Left colon (tissue), 2 donors: Measurements from ENCODE around the gene HCFC1. TPM values are rescaled to one million over a fixed set of nuclear protein-coding genes. Genes with fewer than 3 reads are reported as not detected.
"Not testable (repeated sequence)": the region's sequence is repeated elsewhere in the genome, so short reads cannot be mapped to it uniquely, and the experiment has no call there.

Experiments
- ATAC-seq: fragments of 200-7000 bp; cut with Tn5 transposase; one replicate; pipeline ENCODE4 v1.9.1; 2020; ENCODE audit warnings: mild to moderate bottlenecking, moderate library complexity
- DNase-seq, 2 donors: peaks; one replicate each; pipeline ENCODE4 v3.0.0-alpha.2; 2020
- intact Hi-C, 2 donors: fragments of 100-400 bp; cut with DNase I in 1 of 2; cut with micrococcal nuclease in 1 of 2; formaldehyde crosslinking; loops; one replicate each; pipeline versions ENCODE4 v1.11.2 to v1.14.0; 2022; cut with DNase I, micrococcal nuclease
- total RNA-seq, 2 donors: library from RNA; stranded (reverse); fragmentation: NEBNext Ultra II Directional; extraction: Animal tissue kit (Norgen Biotek cat#: 25700); gene quantifications; one replicate each; pipeline ENCODE4 v1.2.1, GENCODE V29; 2021
- donor health status: DM: no; HTN: no; CAD: no.
- donor health status: DM: yes; HTN: yes; CAD: no.

Gene HCFC1
- total RNA-seq, 2 donors from 2014 or later, result 31.9 to 47.9 TPM

- intact Hi-C loops, result no loop called here
- ATAC-seq (no peak), DNase-seq (no peak)
These were observed 40.0 kb upstream of the HCFC1 start for GRCh38 chrX:154011376-154012335.

GRCh38 chrX:154010330-154011087 lies 38.9 kb upstream of the HCFC1 start:
- no peak for DNase-seq
- intact Hi-C loops, result no loop called here
- ATAC-seq, result no peak

GRCh38 chrX:154008521-154008920 lies 36.9 kb upstream of the HCFC1 start:
- no peak for ATAC-seq

GRCh38 chrX:154006947-154007346 lies 35.3 kb upstream of the HCFC1 start:
- ATAC-seq, result no peak
- DNase-seq, result no peak
- intact Hi-C loops, result no loop called here

More at GRCh38 chrX:154008521-154008920, 36.9 kb upstream of the HCFC1 start:
- intact Hi-C loops, result no loop called here
- no peak for DNase-seq

GRCh38 chrX:154004315-154004714 lies 32.7 kb upstream of the HCFC1 start:
- no peak for DNase-seq
- intact Hi-C loops, result no loop called here
- no peak for ATAC-seq

- ATAC-seq (peak; percentile 23), DNase-seq (peak in 1 of 2 donors; percentile 53)
- intact Hi-C loops, result no loop called here
These were observed 30.6 kb upstream of the HCFC1 start for GRCh38 chrX:154002215-154002719.

GRCh38 chrX:154000051-154000450 lies 28.4 kb upstream of the HCFC1 start:
- intact Hi-C loops, result no loop called here
- ATAC-seq, result peak; percentile 84
- DNase-seq, result no peak

GRCh38 chrX:153999359-154000037 lies 27.9 kb upstream of the HCFC1 start:
- intact Hi-C loops, result no loop called here
- ATAC-seq, result peak; percentile 66
- DNase-seq, result no peak

GRCh38 chrX:153995504-153995903 lies 23.9 kb upstream of the HCFC1 start:
- DNase-seq (no peak), ATAC-seq (no peak)
- intact Hi-C loops, result no loop called here

GRCh38 chrX:153994398-153994797 lies 22.8 kb upstream of the HCFC1 start:
- ATAC-seq, DNase-seq, intact Hi-C loops: not testable (repeated sequence)

- intact Hi-C loops, result no loop called here
- DNase-seq, result no peak
- no peak for ATAC-seq
These were observed 22.4 kb upstream of the HCFC1 start for GRCh38 chrX:153993978-153994377.

GRCh38 chrX:153993079-153993478 lies 21.5 kb upstream of the HCFC1 start:
- ATAC-seq, result no peak
- no peak for DNase-seq
- intact Hi-C loops, result no loop called here

- ATAC-seq (no peak), DNase-seq (no peak)
- intact Hi-C loops, result no loop called here
These were observed 20.6 kb upstream of the HCFC1 start for GRCh38 chrX:153992180-153992579.

GRCh38 chrX:153991013-153991580 lies 19.5 kb upstream of the HCFC1 start:
- DNase-seq (no peak), ATAC-seq (no peak)

GRCh38 chrX:153989973-153990655 lies 18.5 kb upstream of the HCFC1 start:
- DNase-seq (no peak), ATAC-seq (no peak)
- intact Hi-C loops, result no loop called here

More at GRCh38 chrX:153991013-153991580, 19.5 kb upstream of the HCFC1 start:
- intact Hi-C loops, result no loop called here

- intact Hi-C loops, result no loop called here
- ATAC-seq, result no peak
- DNase-seq, result no peak
These were observed 16.9 kb upstream of the HCFC1 start for GRCh38 chrX:153988493-153988892.

GRCh38 chrX:153984351-153985178 lies 12.9 kb upstream of the HCFC1 start:
- ATAC-seq, result no peak
- no peak for DNase-seq
- intact Hi-C loops, result no loop called here
